Astrocyte of the spinal cord (primary cell): ENCODE results near the gene ZNF532.

Experiments
- DNase-seq: peaks from one replicate; pipeline ENCODE4 v3.0.0; 2011; ENCODE audit warnings: low read depth, low spot score
- H3K4me3 ChIP-seq: 2 replicates; pipeline ENCODE4 v1.5.1; 2011; ENCODE audit warnings: low read depth, mild to moderate bottlenecking, low read length, moderate library complexity
- in situ Hi-C: cut with HindIII; loops from 2 replicates; pipeline ENCODE4 v1.10.0; 2017; ENCODE audit warnings: low sequenced_read_pairs
- TF ChIP-seq, protein P1 (sequence below): IDR thresholded peaks from 2 replicates; pipeline ENCODE4 v1.5.1; 2012; ENCODE audit warnings: low read depth, mild to moderate bottlenecking, low read length, inconsistent platforms

The ZNF532 gene

DNA sequence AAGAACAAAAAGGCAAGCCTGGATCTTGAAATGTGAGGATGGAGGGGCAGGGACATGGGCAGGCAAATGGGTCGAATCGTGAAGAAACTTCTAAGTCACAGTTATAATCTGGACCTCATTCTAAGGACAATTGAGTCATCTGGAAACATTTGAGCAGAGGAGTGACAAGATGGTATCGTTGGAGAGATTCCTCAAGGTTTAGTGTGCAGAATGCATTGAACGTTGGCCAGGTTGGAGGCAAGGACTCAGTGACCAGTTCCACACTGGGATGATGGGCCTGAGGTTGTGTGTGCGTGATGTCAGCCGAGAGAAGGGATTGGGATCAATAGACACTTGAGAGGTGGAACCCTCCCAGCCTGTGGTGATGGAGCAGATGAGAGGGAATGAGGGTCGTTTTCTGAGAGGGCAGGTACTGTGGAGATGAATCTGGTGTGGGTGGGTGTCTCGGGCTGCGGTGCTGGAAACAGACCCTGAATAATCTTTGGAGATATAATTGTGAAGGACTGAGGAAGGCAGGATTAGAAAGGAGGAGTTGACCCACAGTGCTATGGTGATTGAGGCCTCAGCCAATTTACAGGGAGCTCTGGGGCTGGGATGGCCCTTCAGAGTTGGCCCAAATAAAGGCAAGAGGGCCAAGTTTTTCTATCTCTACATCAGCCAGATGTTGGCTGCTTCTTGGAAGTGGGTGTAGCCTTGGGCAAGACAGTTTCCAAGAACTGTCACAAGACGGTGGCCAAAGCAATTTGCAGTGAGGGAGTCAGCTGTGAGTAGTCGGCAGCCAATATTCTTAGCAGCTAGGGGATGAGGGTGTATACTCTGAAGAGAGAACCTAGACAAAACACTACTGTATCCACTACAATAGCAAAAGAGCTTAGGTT, 5.8 kb upstream of the ZNF532 start:
- in situ Hi-C loops, result no loop called here
- TF ChIP-seq, protein P1, sequence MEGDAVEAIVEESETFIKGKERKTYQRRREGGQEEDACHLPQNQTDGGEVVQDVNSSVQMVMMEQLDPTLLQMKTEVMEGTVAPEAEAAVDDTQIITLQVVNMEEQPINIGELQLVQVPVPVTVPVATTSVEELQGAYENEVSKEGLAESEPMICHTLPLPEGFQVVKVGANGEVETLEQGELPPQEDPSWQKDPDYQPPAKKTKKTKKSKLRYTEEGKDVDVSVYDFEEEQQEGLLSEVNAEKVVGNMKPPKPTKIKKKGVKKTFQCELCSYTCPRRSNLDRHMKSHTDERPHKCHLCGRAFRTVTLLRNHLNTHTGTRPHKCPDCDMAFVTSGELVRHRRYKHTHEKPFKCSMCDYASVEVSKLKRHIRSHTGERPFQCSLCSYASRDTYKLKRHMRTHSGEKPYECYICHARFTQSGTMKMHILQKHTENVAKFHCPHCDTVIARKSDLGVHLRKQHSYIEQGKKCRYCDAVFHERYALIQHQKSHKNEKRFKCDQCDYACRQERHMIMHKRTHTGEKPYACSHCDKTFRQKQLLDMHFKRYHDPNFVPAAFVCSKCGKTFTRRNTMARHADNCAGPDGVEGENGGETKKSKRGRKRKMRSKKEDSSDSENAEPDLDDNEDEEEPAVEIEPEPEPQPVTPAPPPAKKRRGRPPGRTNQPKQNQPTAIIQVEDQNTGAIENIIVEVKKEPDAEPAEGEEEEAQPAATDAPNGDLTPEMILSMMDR, result no peak
- H3K4me3 ChIP-seq, result no peak overlapping the region
- DNase-seq, result no peak

DNA sequence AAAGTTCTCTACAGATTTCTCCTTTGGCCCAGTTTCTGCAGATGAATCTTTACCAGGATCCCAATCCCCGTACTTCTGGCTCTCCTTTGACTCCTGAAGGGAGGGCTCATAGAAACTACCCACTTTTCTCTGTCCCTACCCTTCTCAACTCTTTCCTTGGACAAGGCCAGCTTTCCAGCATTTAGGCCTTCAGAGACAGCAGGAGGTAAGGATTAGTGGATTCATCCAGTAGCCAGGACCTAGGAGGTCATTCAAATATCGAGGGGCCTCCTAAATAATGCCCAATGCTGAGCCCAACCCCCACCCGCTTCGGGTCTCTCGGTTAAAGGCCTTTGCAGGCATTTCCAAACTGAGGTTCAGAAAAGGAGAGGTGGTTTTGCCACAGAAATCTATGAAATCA, 4.8 kb upstream of the ZNF532 start:
- no peak overlapping the region for H3K4me3 ChIP-seq
- no peak for DNase-seq
- TF ChIP-seq, protein P1, result no peak
- in situ Hi-C loops, result no loop called here

DNA sequence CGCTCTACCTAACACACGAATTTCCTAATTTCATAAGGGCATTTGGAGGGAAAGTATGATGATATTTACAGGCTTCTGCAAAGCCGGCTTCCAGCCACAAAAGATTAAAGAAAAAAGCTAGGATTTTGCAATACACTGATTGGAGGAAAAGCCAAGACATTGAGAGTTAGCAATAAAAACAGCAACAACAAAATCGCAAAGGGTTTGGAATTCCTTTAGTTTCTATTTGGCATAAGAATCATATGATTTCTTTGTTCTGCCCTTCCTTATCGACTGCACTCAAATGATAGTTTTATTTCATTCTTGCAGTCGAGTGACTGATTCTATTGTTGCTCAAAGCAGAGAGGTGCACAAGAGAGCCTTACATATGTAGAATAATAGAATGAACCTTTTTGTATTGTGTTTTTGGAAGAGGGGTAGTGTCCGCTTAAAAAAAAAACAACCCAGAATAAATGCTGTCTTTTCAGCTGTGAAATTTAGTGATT, 3.9 kb upstream of the ZNF532 start:
- H3K4me3 ChIP-seq, result no peak overlapping the region
- in situ Hi-C loops, result no loop called here

DNA sequence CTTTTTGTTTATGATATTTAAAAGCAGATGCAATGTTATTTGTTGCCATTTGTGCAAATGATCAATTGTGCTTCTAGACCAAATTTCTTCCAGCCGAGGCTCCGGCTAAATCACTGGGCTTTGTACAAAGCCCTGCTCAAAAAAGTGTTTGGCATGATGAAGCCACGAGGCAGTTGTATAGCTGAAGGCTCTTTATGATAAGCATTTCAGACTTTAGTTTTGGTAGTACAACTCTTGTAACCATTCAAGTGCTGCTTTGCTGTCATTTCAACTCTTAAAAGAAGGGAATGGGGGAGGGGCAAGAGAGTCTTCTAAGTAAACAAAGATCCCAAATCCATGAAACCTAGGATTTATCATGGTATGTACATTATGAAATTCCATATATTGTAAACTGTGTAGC, 3.3 kb upstream of the ZNF532 start:
- in situ Hi-C loops, result no loop called here
- no peak for DNase-seq
- TF ChIP-seq, protein P1, result no peak
- no peak overlapping the region for H3K4me3 ChIP-seq

More for the DNA sequence above, 3.9 kb upstream of the ZNF532 start:
- DNase-seq, result no peak
- TF ChIP-seq, protein P1, result no peak

DNA sequence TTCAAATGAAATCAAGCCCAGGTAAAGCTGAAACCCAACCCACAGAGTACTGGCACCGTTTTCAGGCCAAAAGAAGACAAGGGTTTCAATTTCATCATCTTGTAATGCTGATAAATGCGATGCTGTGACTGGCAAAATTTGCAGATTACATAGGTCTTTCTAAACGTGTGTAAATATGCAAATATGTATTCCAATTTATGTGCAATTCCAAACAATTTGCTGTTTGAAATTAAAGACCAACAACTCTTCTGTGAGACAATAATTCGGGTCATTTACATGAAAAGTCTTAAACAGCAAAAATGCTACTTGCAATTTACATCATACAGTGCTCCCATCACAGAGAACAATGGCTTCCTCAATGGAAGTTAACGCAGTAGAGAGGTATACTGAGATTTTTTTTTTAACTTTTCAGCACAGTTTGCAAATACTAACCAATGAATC, 2.8 kb upstream of the ZNF532 start:
- in situ Hi-C loops, result no loop called here
- H3K4me3 ChIP-seq, result no peak overlapping the region
- TF ChIP-seq, protein P1, result no peak
- no peak for DNase-seq

DNA sequence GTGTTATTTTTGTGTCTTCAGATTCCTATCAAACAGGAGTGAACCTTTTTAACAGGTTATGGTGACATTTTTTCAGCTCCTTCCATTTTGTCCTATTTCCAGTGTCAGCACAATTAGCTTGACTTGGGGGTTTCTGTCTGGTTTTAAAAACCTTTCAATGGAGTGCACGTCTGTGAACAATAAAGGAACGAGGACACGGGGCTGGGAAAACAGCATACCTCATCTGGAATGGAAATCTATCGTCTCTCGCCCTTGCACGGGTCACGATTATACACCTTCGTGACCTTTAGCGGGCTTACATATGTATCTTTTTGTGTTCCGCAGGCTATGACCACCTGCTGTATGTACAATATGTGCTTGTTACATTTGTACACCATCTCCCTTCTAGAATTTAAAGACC, 2.3 kb upstream of the ZNF532 start:
- TF ChIP-seq, protein P1, result no peak
- no peak for DNase-seq
- no peak overlapping the region for H3K4me3 ChIP-seq
- in situ Hi-C loops, result no loop called here
